ENCODE data around the gene ANKRD62. TPM values are rescaled to one million over a fixed set of nuclear protein-coding genes. Genes with fewer than 3 reads are reported as not detected.

The ANKRD62 gene
- 10 to 100 TPM; 13.0 to 14.2 TPM for total RNA-seq

DNA sequence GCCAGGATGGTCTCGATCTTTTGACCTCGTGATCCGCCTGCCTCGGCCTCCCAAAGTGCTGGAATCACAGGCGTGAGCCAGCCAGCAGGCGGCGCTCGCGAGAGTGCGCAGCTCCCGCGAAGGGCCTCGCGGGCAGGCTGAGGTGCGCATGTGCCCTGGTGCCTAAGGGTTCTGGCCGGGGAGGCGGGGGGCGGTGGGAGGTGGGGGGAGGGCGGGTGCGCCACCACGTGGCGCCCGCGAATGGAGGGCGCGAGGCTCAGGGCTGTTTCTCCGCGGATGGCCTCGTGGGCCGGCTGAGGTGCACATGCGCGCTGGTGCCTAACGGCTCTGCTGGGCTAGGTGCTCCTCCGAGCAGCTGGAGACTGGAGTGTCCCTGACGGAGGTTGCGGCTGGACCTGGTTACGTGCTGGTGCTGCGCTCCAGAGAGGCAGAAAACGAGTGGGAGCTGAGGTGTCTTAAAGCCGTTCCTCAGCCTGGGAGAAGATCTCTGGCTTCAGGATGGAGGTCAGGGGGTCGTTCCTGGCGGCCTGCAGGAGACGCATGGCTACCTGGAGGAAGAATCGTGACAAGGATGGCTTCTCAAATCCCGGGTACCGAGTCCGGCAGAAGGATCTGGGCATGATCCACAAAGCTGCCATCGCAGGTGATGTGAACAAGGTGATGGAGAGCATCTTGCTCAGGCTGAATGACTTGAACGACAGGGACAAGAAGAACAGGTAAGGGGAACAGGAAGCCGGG, at the start of gene ANKRD62:
Gene ANKRD62, plus strand, starts transcription at position 324 of the 738 bp plus-strand sequence. Its CDS starts 175 bp downstream, at position 499.
- peaks cover 46% of the 10 kb centered on the region for H3K4me1 ChIP-seq
- intact Hi-C loops (cut with DNase I) = no loop called here
- DNase-seq (no peak), ATAC-seq (no peak)
- no peaks in the 10 kb centered on the region for H3K9me3 ChIP-seq
- H3K4me3 ChIP-seq = no peak within 1 kb of the TSS
- 93 to 94% methylated on average over 34 to 50 of the region's 50 CpGs for WGBS, 2 donors
- no peak for TF ChIP-seq POLR2A (IDR thresholded peaks at IDR 0.05)
- TF ChIP-seq, protein P1, sequence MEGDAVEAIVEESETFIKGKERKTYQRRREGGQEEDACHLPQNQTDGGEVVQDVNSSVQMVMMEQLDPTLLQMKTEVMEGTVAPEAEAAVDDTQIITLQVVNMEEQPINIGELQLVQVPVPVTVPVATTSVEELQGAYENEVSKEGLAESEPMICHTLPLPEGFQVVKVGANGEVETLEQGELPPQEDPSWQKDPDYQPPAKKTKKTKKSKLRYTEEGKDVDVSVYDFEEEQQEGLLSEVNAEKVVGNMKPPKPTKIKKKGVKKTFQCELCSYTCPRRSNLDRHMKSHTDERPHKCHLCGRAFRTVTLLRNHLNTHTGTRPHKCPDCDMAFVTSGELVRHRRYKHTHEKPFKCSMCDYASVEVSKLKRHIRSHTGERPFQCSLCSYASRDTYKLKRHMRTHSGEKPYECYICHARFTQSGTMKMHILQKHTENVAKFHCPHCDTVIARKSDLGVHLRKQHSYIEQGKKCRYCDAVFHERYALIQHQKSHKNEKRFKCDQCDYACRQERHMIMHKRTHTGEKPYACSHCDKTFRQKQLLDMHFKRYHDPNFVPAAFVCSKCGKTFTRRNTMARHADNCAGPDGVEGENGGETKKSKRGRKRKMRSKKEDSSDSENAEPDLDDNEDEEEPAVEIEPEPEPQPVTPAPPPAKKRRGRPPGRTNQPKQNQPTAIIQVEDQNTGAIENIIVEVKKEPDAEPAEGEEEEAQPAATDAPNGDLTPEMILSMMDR (IDR thresholded peaks at IDR 0.05) = no peak
- no peaks in the 10 kb centered on the region for H3K27me3 ChIP-seq
- peak within 1 kb of the TSS; percentile 35 to 67 (median 62) for H3K27ac ChIP-seq
- H3K36me3 ChIP-seq (replicated peaks in 1 of 2; ENCODE audit: insufficient read depth in 1 of 2, low read depth in 2 of 2) = no peaks in the 10 kb centered on the region

DNA sequence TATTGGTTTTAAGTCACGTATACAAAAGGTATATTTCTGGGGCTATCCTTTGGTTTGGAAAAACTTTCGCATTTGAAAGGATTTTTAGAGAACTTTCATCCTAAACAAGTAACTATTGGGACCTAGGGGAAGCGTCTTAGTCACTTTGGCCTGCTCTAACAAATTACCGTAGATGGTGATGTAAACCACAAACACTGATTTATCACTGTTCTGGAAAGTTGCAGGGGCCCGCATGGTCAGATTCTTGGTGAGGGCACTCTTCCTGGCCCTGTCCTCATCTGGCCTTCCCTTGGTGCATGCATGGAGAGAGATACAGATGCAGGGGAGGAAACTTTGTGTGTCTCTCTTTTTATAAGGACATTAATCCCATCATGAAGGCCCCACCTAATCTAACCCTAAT, 49.1 kb upstream of the ANKRD62 start:
- Histone ChIP-seq H3K4me3 (no peak overlapping the region), H3K27me3 (no peaks in the 10 kb centered on the region), H3K4me1 (peaks cover 7% of the 10 kb centered on the region), H3K36me3 (replicated peaks in 1 of 2; ENCODE audit: insufficient read depth in 1 of 2, low read depth in 2 of 2) (no peaks in the 10 kb centered on the region), H3K9me3 (no peaks in the 10 kb centered on the region), H3K27ac (no peak overlapping the region)
- WGBS, 2 donors = 75 to 83% methylated on average over 5 of the region's 5 CpGs
- intact Hi-C loops (cut with DNase I) = loop anchor here (10.0 kb wide), 2 partner anchors 110 to 310 kb away; no protein-coding TSS in a partner anchor
- no peak for TF ChIP-seq POLR2A (IDR thresholded peaks at IDR 0.05)
- TF ChIP-seq, protein P1 (IDR thresholded peaks at IDR 0.05) = no peak
- no peak for DNase-seq
- ATAC-seq = no peak

DNA sequence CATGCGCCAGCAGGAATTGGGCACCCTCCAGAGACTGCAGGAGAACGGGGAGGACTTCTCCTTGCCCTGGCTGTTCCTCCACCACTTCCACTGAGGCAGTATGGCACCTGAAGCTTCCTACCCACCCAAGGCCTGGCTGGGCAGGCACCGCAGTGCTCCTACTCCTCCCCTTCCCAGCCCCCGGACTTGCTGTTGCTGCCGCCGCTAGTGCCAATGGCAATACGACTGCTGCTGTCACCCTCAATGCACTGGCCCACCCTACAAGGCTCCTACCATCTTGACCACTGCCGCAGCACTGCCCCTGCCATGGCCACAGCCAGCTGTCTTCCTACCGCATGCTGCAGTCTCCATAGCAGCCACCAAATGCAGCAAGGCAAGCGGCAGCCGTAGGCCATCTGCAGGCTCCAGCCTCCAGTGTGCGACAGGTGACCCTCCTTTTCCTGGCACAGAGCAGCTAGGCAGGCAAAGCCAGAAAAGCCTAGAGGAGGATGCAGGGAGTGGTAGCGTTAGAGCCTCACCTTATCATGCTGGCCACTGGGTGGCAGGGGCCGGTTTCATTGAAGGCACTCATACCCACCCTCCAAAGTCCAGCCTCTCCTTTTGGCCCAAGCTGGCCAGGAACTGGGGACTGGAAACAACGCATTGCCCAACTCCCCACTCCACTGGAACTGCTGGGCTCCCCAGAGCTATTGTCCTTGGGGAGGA, 47.4 kb upstream of the ANKRD62 start:
- H3K27ac ChIP-seq = no peak overlapping the region
- DNase-seq (peak in 2 of 4 donors; percentile 36 to 43), ATAC-seq (peak; percentile 14)
- 61 to 82% methylated on average over 5 to 13 of the region's 15 CpGs for WGBS, 2 donors
- H3K4me3 ChIP-seq = no peak overlapping the region
- H3K9me3 ChIP-seq = no peaks in the 10 kb centered on the region
- H3K27me3 ChIP-seq = no peaks in the 10 kb centered on the region
- TF ChIP-seq POLR2A (IDR thresholded peaks at IDR 0.05) = no peak
- TF ChIP-seq, protein P1 (IDR thresholded peaks at IDR 0.05) = peak in 1 of 7 experiments; percentile 9
- peaks cover 6% of the 10 kb centered on the region for H3K4me1 ChIP-seq
- intact Hi-C loops (cut with DNase I) = loop anchor here (10.0 kb wide), 2 partner anchors 111 to 311 kb away; no protein-coding TSS in a partner anchor
- H3K36me3 ChIP-seq (replicated peaks in 1 of 2; ENCODE audit: insufficient read depth in 1 of 2, low read depth in 2 of 2) = no peaks in the 10 kb centered on the region

DNA sequence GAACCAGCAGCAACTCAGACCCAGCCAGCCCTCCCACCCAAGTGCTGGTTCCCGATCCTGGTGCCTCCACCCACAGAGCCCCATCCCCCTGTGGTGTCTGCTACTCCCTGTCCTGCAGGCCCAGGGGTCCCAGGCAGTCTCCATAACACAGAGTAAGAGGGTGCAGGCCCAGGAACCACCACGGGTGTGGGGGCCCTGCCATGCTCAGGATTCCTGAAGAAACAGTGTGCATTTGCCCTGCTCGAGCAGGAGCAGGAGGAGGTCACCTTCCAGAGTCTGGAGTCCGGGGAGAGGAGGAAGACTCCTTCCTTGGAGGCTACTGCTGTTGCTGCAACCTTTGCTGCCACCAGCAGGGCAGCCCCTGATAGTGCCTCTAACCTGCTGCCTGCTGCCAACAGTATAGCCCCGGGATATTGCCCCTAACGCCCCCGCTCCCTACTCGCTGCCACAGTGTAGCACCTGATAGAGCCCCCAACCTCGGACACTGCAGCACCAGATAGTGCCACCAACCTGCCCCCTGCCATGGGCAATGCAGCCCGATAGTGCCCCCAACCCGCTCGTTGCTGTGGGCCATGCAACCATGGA, 46.8 kb upstream of the ANKRD62 start:
- no peak for TF ChIP-seq POLR2A (IDR thresholded peaks at IDR 0.05)
- TF ChIP-seq, protein P1 (IDR thresholded peaks at IDR 0.05) = peak in 3 of 7 experiments; percentile 12 to 35 (median 20)
- no peaks in the 10 kb centered on the region for H3K36me3 ChIP-seq (replicated peaks in 1 of 2; ENCODE audit: insufficient read depth in 1 of 2, low read depth in 2 of 2)
- DNase-seq (no peak), ATAC-seq (no peak)
- no peaks in the 10 kb centered on the region for H3K27me3 ChIP-seq
- H3K4me3 ChIP-seq = no peak overlapping the region
- no peaks in the 10 kb centered on the region for H3K9me3 ChIP-seq
- 68 to 76% methylated on average over 5 to 11 of the region's 12 CpGs for WGBS, 2 donors
- H3K4me1 ChIP-seq = peaks cover 6% of the 10 kb centered on the region
- no peak overlapping the region for H3K27ac ChIP-seq
- intact Hi-C loops (cut with DNase I) = loop anchor here (10.0 kb wide), 2 partner anchors 112 to 312 kb away; no protein-coding TSS in a partner anchor
